Uterus (tissue), 2 donors: ENCODE measurements around the gene CPM.

Experiments
- POLR2A ChIP-seq, 2 donors: fragments of 450-650 bp; IDR thresholded peaks; one replicate each; pipeline ENCODE4 v1.6.1; 2016; ENCODE audit warnings: antibody characterized with exemption in 2 of 2, mild to moderate bottlenecking in 1 of 2, moderate library complexity in 1 of 2
- TF ChIP-seq, protein P1 (sequence below), 4 experiments: fragments of 200-600 bp in 2 of 4; fragments of 450-650 bp in 2 of 4; sonication (generic) in 2 of 4; IDR thresholded peaks; one replicate each; pipeline ENCODE4 v1.5.1; 2016 to 2019; ENCODE audit warnings: antibody characterized with exemption in 4 of 4, mild to moderate bottlenecking in 2 of 4, moderate library complexity in 1 of 4

DNA sequence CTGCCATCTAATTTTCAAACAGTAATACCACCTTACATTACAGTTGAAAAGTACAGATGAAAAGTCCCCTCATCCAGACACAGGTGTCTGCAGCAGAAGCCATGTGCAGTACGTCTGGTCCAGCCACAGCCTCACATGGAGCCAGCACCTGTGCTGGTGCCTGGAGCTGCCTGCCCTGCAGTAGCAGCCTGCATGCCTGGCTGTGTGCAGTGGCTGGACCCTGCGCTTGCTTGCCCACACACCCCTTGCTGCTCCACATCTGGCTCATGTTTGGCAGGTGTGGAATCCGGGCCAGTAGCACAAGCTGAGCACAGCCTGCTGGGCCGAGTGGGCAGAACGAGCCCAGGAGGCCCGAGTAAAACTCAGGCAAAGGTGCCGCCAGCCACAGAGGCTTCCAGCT, 21.8 kb upstream of the CPM start:
- TF ChIP-seq, protein P1, sequence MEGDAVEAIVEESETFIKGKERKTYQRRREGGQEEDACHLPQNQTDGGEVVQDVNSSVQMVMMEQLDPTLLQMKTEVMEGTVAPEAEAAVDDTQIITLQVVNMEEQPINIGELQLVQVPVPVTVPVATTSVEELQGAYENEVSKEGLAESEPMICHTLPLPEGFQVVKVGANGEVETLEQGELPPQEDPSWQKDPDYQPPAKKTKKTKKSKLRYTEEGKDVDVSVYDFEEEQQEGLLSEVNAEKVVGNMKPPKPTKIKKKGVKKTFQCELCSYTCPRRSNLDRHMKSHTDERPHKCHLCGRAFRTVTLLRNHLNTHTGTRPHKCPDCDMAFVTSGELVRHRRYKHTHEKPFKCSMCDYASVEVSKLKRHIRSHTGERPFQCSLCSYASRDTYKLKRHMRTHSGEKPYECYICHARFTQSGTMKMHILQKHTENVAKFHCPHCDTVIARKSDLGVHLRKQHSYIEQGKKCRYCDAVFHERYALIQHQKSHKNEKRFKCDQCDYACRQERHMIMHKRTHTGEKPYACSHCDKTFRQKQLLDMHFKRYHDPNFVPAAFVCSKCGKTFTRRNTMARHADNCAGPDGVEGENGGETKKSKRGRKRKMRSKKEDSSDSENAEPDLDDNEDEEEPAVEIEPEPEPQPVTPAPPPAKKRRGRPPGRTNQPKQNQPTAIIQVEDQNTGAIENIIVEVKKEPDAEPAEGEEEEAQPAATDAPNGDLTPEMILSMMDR (IDR thresholded peaks at IDR 0.05) = no peak
- no peak for TF ChIP-seq POLR2A (IDR thresholded peaks at IDR 0.05)
